Measurements from ENCODE around the gene MEIG1.
A peak's percentile ranks its signal among the peaks of the same experiment; 100 is the strongest.
"Not testable (repeated sequence)": the region's sequence is repeated elsewhere in the genome, so short reads cannot be mapped to it uniquely, and the experiment has no call there.

The MEIG1 gene, protein sequence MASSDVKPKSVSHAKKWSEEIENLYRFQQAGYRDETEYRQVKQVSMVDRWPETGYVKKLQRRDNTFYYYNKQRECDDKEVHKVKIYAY

DNA sequence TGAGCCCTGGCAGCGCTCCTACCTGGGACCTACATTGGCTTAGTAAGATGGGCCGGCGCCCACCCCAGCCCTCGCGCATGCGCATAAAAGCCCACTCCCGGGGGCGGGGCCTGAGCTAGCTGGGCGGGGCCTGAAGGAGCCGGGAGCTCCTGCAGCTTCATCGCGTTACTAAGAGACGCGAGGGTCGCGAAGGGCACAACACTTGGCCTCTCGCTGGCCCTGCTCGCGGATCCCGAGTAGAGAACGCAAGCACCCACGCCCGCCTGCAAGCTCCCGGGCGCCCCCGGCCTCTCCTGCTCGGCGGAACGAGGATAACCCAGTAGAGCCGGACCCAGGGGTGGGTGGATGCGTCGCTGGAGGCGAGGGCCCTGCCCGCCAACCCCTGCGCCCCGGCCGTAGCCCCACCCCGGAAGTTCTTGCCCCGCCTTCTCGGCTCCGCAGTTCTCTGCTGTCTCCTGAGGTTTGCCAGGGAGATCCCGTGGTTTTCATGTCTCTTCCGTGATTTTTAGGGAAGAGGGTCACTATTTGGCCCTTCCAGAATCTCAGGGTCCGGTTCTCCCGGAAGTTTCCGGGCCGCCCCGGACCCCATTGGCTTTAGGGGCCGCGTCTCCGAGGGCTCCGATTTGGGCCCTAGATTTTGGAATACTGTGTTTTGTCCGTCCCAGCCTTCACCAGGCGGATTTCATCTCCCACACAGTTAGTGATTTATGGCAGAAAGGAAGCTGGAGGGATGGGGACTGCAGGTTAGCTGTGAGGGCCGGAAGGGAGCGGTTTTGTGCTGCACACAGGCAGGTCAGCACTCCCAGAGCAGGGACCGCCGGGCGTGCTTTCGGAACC is at the start of gene MEIG1:
Gene MEIG1, plus strand, starts transcription at position 168 of the 837 bp plus-strand sequence. CDS start 7,081 bp downstream, outside the sequence.
- peak; percentile 89 for DNase-seq (ENCODE audit: low read depth, low spot score)

DNA sequence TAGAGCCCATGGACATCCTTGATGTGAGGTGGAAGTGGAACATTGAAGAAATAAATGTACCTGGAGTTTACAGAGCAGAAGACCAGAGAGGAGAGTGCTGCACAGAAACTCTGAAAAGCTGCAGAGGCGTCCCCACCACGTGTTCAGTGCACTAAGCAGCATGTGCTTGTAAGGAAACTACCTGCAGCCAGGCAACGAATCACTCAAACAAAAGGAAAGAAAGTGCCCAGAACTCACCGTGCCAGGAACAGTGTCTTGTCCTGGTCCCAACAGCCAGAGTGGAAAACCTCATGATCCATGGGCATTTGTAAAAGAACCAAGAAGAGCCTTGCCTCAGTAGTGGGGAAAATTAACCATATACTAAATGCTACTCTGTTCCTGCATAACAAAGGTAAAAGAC is 48.2 kb upstream of the MEIG1 start:
- DNase-seq (ENCODE audit: low read depth, low spot score): no peak

DNA sequence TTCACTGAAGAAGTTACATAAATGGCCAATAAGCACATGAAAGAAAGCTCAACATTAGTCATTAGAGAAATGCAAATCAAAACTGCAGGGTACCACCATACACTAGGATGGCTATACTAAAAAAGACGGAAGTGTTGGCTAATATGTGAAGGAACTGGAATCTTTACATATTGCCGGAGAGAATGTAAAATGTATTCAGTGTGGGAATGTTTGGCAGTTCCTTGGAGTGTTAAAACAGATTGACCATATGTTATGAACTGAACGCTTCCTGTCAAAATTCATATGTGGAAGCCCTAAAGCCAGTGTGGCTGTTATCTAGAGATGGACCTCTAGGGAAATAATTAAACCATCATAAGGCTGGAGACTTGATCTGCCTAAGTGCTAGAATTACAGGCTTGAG is 47.4 kb upstream of the MEIG1 start:
- no peak for DNase-seq (ENCODE audit: low read depth, low spot score)

DNA sequence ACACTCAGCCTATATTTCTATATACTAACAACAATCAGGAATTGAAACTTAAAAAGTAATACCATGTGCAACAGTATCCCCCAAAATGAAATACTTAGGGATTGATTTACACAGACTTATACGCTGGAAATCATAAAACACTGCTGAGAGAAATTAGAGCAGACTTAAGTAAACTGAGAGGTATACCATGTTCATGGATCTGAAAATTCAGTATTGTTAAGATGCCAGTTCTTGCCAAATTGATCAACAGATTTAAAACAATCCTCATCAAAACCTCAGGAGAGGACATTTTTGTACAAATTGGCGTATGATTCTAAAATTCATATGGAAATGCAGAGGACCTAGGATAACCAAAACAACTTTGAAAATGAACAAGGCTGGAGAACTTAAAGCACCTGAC is 42.6 kb upstream of the MEIG1 start:
- DNase-seq (ENCODE audit: low read depth, low spot score): no peak

DNA sequence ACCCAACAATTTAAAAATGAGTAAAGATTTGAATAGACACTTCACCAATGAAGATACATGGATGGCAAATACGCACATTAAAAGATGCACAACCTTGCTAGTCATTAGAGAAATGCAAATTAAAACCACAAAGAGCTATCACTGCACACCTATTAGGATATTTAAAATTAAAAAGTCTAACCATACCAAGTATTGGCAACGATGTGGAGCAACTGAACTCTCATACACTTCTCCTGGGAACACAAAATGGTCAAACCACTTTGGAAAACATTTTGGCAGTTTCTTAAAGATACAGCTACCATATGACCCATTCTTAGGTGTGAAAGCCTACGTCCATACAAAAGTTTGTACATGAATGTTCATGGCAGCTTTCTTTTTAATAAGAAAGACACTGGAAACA is 41.4 kb upstream of the MEIG1 start:
- DNase-seq (ENCODE audit: low read depth, low spot score): no peak

DNA sequence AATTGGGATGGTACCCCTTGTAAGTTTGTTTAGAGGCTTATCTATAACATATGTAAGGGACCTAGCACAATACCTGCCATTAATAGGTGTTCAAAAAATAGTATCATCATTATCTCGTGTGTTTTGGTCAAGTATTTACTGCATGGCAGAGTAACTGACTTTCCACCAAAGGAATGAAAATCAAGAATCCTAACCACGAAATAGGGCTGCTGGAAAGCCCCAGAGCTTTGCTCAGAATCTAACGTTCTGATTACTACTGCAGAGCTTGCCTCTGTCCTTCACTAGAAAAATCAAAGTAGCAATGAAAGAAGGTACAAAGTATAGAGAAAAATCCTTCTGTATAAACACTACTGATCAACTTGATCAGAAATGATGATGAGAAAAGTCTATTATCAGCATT is 40.2 kb upstream of the MEIG1 start:
- no peak for DNase-seq (ENCODE audit: low read depth, low spot score)

DNA sequence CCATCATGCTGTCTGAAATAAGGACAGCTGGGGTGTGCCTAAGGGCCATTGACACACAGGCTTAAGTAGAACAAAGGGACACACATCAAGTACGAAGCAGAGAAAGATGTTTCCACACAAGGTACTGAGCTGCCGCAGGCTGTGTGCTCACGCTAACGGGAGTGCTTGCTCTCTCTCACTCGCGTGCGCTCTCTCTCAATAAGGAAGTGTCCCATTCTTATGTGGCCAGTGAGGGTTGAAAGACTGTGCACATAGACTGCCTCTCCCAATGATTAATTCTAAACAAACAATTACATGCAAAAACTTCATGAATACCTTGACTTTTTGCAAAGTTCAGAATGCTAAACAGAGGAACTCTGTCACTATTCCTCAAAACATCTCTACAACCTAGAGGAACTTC is 35.2 kb upstream of the MEIG1 start:
- no peak for DNase-seq (ENCODE audit: low read depth, low spot score)

DNA sequence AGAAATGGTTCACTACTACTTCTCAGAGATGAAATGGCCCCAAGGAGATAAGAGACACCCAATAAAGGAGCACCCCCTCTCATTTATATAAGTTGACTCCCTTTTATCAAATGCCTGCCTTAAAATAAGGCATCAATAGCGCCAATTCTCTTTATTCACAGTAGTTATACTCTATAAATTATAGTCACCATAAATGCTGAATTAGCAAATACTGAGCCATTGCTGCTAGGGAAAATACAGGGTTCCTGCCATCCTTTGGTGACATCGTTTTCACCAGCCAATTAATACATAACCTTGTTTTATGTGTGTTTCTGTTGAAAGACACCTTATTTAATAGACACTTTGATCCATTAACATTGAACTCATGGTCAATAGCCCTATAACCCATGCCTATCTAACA is 33.9 kb upstream of the MEIG1 start:
- no peak for DNase-seq (ENCODE audit: low read depth, low spot score)

DNA sequence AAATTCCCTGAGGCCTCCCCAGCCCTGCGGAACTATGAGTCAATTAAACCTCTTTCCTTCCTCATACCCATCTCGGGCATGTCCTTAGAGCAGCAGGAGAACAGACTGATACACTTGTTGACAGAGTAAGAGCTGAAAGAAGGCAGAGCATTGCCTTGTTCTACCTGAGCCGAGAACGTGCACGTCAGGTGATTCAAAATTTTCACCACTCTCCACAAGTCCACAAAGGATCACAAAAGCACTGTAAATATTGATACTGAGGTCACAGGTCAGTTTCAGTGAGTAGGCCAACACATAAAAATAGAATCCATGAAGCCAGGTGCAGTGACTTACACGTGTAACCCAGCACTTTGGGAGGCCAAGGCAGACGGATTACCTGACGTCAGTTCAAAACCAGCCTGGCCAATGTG is 33.1 kb upstream of the MEIG1 start:
- no peak for DNase-seq (ENCODE audit: low read depth, low spot score)

DNA sequence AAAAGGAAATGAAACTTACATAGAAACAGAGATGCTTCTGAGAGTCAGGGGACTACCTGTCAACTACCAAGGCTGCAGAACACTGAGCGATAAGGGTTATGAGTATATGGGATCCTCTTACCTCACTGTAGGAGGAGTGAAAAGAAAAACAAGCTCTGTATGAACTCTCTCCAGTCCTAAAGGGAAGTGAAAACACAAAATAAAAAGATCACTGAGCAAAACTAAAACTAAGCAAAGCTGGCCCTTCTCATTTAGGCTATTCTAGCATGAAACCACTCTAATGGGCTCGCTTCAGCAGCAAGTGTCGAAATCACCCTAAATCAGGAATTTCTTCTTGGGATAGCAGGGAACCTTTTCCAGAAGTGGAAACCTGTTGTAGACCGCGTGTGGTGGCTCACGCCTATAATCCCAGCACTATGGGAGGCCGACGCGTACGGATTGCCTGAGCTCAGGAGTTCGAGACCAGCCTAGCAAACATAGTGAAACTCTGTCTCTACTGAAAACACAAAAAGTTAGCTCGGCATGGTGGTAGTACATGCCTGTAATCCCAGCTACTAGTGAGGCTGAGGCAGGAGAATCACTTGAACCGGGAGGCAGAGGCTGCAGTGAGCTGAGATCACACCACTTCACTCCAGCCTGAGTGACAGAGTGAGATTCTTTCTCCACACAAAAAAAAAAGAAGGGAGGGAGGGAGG is 32.3 kb upstream of the MEIG1 start:
- no peak for DNase-seq (ENCODE audit: low read depth, low spot score)

DNA sequence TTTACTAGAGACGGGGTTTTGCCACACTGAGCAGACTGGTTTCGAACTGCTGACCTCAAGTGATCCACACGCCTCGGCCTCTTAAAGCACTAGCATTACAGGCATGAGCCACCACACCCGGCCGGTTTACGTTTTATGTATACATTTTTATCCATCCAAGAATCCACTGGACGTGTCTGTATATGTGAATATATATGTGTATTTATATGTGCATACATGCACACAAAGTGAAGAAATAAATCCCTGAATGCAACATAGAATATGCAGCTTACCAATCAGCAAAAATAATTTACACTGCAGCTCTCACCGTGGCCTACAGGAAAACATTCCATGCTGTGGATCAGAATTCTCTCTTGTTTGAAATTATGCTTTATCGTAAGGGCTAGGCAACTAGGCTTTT is 28.6 kb upstream of the MEIG1 start:
- DNase-seq (ENCODE audit: low read depth, low spot score): no peak

DNA sequence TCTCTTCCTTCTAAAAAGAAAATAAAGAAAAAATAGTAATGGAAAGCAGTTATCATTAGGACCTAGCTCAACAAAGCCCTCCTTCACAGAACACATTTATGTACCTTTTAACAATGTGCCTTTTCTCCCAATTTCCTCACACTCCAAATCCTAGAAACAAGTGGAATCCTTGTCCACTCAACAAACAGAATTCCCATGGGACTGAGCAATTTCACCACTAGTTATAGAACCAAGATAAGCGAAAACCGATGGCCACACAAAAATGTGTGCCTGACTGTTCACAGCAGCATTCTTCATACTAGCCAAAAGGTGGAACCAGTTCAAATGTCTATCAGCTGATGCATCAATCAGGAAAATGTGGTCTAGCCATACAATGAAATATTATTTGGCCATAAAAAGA is 22.6 kb upstream of the MEIG1 start:
- no peak for DNase-seq (ENCODE audit: low read depth, low spot score)

DNA sequence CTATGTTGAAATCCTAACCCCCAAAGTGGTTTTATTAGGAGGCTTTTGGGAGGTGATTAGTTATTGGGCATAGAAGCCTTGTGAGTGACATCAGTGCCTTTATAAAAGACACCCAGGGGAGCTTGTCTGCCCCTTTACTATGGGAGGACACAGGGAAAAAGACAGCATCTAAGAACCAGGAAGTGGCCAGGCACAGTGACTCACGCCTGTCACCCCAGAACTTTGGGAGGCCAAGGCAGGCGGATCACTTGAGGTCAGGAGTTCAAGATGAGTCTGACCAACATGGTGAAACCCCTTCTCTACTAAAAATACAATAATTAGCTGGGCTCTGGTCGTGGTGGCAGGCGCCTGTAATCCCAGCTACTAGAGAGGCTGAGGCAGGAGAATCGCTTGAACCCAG is 20.2 kb upstream of the MEIG1 start:
- DNase-seq (ENCODE audit: low read depth, low spot score): not testable (repeated sequence)

DNA sequence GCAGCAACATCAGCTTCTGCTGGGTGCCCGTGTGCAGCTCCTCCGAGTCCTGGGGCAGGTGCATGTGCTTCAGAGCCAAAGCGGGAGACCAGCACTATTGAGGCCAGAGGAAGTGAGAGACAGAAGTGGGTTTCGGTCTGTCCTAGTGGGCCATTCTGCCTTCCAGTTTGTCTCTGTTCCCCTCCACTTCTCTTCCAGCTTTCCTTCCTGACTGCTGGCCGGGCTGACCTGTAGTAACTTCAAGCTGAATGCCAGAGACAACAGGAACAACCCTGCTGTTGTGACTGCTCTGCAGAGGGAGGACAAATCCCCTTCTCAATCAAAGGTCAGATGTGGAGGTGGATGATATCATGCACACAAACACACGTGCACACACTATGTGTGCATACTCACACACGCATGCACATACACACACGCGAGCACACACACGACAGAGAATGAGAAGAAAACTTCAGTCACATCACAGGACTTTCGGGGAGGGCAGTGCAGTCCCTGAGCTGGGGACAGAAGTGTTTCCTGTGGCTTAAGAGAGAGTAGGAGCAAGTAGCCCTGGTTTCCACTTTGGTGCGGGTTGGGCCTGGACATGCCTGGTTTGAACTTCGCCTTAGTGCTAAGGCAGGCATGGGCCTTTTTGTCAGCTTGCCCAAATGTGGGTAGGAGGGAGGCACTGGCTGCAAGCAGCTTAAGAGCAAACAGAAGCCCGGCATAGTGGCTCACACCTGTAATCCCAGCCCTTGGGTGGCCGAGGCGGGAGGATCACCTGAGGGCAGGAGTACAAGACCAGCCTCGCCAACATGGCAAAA is 16.8 kb upstream of the MEIG1 start:
- DNase-seq (ENCODE audit: low read depth, low spot score): not testable (repeated sequence)

DNA sequence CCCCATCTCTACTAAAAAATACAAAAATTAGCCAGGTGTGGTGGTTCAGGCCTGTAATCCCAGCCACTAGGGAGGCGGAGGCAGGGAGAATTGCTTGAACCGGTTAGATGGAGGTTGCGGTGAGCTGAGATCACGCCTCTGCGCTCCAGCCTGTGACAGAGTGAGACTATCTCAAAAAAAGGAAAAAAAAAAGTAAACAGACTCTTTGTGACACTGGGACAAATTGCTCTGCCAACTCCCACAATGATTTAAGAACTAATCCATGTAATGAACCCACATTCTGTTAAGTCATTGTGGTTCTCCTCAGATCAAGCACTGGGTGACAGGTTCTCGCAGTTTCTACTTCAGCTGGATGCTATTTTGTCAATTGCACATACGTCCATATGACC is 16.2 kb upstream of the MEIG1 start:
- DNase-seq (ENCODE audit: low read depth, low spot score): not testable (repeated sequence)

DNA sequence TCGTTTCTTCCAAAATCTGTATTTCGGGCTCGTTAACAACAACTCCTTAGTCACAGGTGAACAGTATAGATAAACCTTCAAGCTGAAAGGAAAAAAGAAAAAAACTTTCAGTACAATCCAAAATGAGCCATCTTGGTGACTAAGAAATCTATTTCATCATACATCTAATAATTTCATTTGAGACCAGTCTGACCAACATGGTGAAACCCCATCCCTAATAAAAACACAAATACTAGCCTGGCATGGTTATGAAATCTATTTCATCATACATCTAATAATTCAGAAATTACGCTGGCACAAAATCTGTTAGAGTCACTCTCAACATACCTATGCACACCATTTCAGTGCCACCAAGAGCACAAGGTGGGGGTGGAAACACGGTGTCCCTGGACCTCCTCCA is 14.1 kb upstream of the MEIG1 start:
- no peak for DNase-seq (ENCODE audit: low read depth, low spot score)

DNA sequence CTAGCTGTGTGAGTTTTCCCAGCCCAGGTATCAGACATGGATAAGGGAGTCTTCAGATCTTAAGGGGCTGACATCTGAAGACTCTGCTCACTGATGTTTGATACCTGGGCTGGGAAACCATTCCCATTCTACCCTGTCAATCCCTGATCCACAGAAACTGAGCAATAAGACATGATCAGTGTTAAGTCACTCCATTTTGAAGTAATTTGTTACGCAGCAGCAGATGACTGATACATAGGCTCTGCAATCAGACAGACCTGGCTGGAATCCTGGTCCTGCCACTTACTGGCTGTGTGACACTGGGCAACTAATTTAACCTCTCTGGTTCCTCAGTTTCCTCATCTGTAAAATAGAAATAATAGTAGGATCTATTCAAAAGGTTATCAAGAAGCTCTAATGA is 11.9 kb upstream of the MEIG1 start:
- DNase-seq (ENCODE audit: low read depth, low spot score): no peak

DNA sequence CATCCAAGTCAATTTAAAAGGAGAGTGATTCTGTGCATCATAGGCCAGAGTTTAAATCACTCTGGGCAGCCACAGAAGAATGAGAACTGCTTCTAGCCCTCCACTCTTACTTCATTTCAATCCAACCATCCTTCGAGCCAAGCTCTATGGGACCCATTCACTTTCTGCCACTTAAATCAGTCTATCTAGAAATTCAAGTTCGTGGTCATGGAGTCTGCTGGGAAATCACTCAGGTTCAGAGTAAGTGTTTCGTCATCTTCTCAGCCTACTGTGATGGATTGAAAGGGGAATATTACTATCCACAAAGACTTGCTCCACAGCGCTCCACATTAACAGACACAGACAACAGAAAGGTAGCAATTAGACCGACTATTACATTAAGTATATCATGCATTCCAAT is 9.9 kb upstream of the MEIG1 start:
- no peak for DNase-seq (ENCODE audit: low read depth, low spot score)

DNA sequence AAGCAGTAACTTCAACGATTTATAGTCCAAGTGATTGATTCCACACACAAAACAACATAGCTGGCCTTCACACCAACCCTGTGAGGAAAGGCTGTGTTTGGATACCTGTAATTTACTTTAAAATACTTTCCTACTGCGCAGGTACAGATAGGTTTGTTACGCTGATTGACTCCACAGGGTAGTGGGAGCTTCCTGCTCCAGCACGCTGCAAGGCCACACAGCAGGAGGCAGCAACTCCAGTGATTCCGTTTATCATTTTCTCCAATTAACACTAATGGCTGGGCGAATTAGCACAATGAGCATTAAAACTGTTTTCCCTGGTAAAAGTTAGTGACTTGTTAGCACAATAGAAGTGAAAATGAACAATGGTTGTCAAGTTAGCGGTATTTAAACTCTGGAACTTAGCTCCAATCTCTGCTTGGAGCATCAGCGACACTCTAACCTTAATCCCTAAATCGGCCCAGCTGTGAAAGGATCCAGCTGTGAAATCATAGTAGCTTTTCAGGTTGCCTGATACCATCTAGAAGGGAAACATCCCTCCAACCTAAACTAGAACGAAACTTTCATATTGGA is 6.3 kb upstream of the MEIG1 start:
- DNase-seq (ENCODE audit: low read depth, low spot score): no peak

DNA sequence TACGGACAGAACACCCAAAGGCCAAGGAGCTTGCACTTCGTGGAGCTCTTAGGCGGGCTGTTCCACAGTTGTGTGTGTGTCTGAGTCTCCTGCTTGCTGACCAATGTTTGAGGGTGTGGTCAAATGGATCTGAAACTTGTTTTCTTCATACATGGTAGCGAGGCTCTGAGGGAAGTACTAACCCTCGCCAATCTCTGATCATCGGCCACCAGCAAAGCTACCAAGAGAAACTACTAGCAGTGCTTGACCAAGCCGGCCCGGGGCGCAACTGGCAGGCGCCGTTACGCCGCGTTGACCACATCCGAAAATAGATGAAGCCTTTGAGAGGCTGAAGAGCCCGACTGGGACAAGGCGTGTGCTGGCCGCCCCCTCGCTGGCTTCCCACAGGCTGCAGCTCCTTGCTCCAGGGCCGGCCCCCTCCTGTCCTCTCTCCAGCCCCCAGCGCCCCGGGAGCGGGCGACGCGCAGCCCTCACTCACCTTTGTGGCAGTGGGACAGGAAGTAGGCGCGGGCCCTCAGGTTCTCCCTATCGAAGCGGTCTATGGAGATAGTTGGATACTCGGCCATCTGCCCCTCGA is 5.7 kb upstream of the MEIG1 start:
- DNase-seq (ENCODE audit: low read depth, low spot score): no peak

DNA sequence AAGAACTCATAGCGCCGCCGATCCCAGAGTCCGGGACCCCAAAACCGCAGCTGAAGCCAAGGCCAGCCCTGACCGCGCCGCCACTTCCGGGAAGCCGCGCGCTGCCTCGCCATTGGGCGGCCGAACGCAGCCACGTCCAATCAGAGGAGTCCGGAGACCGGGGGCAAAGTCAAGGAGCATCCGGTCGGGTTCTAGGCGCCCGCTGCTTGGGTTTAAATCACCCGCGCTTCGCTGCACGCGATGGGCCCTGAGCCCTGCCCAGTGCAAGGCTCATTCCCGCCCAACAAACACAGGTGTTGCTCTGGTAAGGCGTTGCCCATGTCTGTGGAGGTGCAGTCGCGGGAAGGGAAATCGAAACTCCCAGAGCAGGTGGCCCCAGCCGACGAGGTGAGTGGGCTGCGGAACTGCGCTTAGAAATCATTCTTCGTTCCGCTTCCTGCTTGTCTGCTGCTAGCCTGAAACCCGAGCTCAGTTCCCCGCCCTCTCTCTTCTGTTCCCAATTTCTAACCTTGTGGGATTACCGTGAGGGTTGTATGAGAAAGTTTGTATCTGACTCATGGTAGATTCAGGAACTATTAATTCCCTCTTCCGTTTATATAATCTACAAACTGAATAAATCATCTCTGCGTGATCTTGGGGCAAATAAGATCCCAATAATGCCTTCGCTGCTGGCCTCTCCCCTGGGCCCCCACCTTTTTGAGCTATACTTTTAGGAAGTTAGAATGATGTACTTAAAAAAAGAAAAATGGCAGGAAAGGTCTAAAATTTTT is 5.0 kb upstream of the MEIG1 start, which contains the start of gene DCLRE1C:
Gene DCLRE1C, minus strand, starts transcription at position 96 of the 770 bp plus-strand sequence. Its CDS starts 86 bp downstream, at position 10.
- DNase-seq (ENCODE audit: low read depth, low spot score): peak; percentile 69
